ENCODE data around the gene BTNL9.
"Not testable (repeated sequence)": the region's sequence is repeated elsewhere in the genome, so short reads cannot be mapped to it uniquely, and the experiment has no call there.

The BTNL9 gene

DNA sequence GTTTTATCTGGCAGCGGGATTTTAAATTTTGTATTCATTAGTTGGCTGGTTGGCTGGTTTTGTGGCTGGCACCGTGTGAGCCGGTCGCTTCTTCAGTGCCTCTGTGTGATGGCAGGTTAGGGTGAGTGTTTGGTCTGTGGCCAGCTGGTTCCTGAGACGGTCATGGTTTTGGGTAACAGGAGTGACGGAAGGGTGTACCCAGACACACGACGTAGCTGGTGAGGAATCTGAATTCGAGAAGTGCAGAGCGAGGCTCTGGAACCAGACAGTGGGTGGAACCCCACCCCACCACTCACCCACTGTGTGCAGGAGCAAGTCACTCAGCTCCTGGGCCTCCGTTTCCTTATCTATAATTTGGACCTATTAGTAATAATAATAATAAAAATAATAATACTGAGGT is 2.7 kb downstream of the BTNL9 start:
- no peak for DNase-seq (ENCODE audit: low read depth, low spot score)

DNA sequence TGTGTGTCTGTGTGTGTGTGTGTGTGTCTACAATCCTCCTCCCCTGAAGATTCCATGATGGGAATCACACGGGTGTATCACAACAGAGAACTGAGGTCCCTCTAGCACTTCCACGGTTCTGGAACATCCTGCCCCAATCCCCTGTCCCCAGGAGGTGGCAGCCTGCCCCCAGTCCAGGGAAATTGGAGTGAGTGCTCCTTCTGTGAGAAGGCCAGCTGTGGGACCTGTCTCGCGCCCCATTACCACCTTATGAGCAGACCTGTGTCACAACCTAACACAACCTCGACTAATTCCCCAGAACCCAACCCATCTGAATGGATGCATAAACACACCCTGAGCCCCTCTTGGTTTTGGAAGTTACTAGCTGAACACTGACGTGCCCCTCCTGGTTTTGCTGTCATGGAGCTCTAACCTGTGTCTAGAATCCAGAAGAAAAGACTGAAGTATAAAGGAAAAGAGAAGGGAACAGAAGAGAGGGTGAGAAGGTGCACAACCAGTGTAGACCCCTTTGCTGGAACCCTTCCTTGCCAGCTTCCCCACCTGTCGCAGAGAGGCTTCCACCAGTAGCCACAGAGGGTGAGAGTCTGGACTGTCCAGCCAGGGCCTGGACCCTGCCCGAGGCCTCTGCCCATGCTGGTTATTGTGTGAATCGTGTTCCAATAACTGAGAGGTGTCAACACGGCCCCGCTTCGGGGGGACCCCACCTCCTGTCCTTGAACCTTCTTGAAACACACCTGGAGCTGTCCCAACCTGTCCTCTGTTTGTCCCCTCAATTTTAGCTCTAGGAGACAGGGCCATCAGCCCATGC is 3.4 kb downstream of the BTNL9 start:
- no peak for DNase-seq (ENCODE audit: low read depth, low spot score)

DNA sequence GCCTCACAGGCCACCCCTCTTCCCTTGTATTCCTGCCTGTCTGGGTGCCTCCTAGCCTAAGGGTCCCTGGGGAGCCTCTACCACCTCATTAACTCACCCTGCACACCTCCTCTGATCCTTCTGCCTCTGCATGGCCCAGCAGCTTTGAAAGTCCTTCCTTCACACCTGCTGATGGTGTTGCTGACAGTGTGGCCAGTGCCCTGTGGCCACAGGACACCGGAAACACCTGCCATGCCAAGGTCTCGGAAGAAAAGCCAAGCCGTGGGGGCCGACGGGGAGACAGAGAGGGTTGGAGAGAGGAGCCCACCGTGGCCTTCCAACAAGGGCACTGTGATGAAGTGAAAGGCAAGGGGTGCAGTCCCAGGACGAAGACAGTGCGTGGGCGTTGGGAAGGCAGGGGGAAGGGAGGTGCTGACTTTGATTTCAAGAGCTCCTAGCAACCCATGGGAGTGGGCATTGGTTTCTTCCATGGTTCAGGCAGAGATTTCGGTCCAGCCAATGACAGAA is 4.1 kb downstream of the BTNL9 start:
- no peak for DNase-seq (ENCODE audit: low read depth, low spot score)

DNA sequence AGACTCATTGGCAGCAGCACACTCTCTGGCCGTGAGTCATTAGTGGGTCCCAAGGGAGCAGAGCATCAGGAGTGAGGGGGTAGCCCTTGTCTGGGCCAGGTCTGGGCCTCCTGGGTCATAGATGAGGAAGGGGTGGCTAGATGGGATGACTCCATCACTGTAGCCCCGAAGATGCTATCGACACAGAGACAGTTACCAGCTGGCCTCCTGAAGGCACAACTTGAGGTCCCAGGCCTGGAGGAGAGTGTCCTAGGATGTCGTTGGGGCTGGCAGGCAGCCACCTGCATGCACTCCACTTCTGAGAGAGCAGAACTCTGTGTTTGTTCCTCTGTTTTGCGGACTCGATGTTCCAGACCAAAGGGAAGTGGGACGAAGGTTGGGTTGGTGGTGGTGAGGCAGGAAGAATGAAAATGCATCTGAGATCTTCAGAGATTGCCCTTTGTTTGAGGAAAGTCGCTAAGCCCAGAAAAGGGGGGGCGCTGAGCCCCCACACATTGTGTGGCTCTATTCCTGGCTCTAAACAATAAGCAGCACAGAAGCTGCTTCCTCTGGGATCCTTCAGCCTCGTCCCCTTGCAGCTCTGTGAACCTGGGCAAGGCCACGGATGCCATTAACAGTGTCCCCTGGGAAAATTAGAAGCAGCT is 4.7 kb downstream of the BTNL9 start:
- DNase-seq (ENCODE audit: low read depth, low spot score), result no peak

DNA sequence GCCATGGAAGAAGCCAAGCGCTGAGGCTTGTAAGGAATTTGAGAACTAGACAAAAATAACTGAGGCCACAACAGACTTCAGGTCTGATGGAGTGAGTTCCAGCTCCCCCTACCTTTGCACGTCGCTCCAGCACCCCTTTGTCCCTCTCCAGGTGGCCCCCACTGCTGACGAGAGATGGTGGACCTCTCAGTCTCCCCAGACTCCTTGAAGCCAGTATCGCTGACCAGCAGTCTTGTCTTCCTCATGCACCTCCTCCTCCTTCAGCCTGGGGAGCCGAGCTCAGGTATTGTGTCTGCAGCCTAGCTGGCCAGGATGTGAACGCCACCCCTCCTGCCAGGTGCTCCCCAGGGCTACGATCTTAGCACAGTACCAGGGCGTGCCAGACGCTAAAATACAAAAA is 5.2 kb downstream of the BTNL9 start:
- no peak for DNase-seq (ENCODE audit: low read depth, low spot score)

DNA sequence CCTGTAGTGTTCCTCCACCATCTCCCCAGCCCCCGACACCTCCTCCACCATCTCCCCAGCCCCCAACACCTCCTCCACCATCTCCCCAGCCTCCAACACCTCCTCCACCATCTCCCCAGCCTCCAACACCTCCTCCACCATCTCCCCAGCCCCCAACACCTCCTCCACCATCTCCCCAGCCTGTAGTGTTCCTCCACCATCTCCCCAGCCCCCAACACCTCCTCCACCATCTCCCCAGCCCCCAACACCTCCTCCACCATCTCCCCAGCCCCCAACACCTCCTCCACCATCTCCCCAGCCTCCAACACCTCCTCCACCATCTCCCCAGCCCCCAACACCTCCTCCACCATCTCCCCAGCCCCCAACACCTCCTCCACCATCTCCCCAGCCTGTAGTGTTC is 5.8 kb downstream of the BTNL9 start:
- not testable (repeated sequence) for DNase-seq (ENCODE audit: low read depth, low spot score)

DNA sequence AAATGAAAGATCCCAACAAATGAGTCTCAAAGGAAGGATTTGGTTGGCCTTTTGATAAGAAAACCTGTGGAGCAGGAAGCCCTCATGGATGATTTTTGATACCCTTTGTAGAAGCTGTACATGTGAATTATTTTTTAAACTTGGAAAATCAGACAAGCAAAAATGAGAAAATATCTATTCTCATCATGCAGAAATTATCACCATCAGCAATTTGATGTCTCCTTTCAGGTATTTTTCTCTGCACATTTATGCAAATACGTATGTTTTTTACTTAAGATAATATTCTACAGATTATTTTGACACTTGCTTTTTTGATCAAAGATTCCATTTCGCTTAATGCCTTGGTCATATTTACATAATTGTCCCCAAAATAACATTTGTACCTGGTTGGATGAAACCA is 7.2 kb downstream of the BTNL9 start:
- DNase-seq (ENCODE audit: low read depth, low spot score), result no peak

DNA sequence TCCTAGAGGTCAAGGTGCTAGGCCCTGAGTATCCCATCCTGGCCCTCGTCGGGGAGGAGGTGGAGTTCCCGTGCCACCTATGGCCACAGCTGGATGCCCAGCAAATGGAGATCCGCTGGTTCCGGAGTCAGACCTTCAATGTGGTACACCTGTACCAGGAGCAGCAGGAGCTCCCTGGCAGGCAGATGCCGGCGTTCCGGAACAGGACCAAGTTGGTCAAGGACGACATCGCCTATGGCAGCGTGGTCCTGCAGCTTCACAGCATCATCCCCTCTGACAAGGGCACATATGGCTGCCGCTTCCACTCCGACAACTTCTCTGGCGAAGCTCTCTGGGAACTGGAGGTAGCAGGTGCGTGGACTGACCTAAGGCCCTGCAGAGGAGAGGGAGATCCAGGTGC is 7.9 kb downstream of the BTNL9 start:
- DNase-seq (ENCODE audit: low read depth, low spot score), result no peak

DNA sequence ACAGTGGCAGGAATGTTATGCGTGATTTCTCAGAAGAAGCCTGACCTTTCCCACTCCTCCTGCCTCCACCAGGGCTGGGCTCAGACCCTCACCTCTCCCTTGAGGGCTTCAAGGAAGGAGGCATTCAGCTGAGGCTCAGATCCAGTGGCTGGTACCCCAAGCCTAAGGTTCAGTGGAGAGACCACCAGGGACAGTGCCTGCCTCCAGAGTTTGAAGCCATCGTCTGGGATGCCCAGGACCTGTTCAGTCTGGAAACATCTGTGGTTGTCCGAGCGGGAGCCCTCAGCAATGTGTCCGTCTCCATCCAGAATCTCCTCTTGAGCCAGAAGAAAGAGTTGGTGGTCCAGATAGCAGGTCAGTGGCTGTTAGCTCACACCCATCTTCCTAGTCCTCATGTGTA is 9.9 kb downstream of the BTNL9 start:
- no peak for DNase-seq (ENCODE audit: low read depth, low spot score)

DNA sequence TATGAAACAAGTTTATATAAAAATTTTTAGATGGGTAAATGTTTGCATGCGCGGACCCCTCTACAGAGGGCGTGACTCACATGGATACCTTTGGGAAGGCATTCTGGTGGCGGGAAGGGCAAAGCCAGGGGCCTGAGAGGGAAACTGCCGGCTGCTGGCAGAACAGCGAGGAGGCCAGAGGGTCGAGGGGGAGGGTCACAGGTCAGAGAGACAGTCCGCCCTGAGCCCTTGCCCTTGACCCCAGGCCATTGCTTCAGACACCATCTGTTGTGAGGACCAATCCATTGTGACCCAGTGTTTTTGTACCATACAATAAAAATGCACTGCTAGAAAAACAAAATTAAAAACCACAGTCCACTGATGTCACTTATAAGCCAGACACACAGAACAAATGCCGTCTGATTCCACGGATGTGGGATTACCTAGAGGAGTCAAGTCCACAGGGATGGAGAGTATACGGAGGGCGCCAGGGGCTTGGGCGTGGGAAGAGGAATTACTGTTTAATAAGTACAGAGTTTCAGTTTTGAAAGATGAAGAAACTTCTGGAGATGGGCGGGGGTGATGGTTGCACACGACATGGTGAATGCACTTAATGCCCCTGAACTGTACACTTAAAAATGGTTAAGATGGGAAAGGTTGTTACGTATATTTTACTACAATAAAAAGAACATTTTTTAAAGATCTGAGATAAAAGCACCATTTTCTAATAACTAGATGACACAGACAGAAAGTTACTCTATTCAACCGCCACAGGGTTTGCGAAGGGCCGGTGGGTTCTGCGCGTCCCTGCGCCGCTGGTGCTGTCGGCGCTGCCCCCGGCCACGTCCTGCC is 12.0 kb downstream of the BTNL9 start:
- DNase-seq (ENCODE audit: low read depth, low spot score), result no peak

DNA sequence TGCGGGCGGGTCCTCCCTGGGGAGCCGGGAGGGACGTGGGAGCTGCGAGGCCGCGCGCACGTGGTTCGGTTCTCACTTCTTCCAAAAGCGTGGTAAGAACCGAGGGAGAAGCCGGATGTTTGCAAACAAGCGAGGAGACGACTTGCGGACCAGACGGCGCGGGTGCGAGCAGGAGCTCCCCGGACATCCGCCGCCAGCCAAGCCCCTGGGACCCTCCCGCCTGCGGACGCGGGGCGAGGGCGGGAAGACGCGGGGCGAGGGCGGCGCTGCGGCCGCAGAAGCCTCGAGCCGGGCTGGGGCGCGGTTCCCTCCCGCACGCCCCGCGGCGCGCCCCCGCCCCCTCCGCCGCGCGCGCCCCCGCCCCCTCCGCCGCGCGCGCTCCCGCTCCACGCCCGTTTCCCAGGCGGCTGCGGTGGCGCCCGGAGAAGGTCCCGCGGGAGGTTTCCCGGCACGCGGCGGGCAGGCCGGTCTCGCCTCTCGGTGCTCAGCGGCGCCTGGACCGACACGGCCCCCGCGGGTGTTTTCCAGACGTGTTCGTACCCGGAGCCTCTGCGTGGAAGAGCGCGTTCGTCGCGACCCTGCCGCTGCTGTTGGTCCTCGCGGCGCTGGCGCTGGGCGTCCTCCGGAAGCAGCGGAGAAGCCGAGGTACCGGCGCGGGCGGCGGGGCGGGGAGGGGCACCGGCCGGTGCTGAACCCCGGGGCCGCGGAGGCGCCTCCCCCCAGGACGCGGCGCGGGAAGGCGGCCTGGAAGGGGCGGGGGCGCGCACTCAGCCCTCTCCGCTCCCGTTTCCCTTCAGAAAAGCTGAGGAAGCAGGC is 12.8 kb downstream of the BTNL9 start:
- DNase-seq (ENCODE audit: low read depth, low spot score), result no peak

DNA sequence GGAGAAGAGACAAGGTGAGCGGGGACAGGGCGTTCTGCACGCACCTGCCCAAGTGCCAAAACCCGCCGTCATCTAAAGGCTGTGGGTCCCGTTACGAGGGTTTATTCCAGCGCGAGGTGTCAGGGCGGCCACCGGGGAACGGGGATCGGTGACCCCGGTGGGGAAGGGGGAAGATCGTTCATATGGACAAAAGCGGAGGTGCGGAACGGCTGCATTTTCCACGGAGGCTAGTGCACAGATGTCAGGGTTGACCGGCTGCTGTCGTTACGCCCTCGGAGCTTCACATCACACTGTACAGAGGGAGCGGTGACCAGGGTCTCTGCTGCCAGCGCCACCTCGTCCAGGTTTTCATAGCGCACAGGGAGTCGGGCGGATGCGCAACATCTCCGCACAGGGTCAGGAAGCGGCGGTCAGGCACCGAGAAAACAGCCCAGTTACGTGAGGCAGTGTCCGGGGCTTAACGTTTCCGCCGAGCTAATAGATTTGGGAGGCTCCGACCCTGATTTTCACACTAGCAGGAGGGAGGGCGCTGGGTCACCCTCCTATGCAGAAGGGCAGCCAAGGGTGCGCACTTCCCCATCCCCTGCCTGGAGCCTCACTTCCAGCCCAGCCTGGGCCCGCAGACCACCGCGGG is 13.5 kb downstream of the BTNL9 start:
- DNase-seq (ENCODE audit: low read depth, low spot score), result no peak

DNA sequence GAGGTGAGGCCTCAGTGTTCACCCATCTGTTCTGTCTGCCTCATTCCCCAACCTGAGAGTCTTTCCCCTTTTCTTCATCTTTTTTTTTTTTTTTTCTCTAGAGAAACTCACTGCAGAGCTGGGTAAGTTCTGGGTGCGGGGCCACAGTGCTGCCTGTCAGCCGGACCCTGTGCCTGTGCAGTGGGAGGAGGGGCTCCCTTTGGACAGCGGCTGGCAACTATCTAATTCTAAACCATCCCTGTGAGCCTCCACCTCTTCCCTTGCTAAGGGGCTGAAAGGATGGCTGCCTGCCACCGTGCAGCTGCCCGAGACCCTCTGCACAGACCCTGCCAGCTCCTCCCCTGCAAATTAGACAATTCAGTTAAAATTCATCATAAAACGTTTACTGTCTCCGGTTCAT is 14.1 kb downstream of the BTNL9 start:
- no peak for DNase-seq (ENCODE audit: low read depth, low spot score)

DNA sequence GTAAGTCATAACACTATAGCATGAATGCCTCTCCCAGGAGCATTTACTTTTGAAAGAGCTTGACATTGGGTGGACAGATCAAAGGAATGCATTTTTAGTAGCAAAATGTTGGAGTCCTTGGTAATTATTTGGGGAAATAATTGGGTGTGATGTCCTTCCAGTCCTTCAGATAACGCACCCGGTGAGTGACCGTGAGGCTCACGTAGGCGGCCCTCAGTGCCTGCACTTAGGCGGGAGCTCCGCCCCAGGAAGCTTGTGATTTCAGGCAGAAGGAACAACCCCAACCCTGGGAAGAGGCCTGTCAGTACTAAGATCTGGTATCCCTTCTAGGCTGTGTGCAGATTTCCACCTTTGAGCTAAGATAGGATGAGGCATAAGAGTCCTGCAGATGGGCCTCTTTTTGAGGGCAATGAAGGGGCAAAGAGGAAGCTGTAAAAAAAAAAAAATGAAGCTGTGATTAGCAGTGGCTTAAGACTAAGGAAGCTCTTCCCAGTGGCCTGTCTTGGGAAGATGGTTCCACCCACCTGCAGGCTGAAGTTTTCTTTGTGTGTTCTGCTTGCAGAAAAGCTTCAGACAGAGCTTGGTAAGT is 14.9 kb downstream of the BTNL9 start:
- DNase-seq (ENCODE audit: low read depth, low spot score), result no peak

DNA sequence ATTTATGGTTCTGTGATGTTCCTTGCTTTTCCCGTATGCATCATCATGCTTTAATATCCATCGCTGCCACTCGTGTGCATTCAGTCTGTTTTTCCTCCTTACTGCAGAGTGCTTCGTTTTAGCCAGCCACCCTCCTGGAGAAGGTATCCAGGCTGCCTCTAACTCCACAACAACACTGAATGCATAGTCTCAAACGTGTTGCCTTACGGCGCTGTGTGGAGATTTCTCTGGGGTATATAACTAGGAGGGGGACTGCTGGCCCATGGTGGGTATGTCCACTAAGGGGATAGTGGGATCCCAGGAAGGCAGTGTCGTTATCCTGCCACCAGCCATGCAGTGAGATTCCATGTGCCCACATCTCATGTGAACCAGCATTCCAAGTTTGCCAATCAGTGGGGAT is 16.4 kb downstream of the BTNL9 start:
- DNase-seq (ENCODE audit: low read depth, low spot score), result no peak

DNA sequence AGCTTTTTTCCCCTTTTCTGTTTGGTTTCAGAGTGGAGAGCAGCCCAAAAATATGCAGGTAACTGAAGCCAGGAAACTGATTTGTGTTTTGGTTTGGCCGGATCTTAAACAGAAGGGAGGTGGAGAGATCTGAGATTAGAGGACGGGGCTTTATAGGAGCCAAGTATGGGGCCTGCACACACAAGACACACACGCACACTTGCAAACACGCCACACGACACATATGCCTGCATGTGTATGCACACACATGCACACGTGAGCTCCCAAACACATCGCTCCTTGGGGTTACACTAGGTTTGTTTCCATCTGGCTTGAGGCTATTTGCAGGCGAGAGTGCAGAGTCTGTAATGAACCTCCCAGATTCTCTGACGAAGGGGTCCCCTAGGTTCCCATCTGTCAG is 18.3 kb downstream of the BTNL9 start:
- DNase-seq (ENCODE audit: low read depth, low spot score), result no peak

DNA sequence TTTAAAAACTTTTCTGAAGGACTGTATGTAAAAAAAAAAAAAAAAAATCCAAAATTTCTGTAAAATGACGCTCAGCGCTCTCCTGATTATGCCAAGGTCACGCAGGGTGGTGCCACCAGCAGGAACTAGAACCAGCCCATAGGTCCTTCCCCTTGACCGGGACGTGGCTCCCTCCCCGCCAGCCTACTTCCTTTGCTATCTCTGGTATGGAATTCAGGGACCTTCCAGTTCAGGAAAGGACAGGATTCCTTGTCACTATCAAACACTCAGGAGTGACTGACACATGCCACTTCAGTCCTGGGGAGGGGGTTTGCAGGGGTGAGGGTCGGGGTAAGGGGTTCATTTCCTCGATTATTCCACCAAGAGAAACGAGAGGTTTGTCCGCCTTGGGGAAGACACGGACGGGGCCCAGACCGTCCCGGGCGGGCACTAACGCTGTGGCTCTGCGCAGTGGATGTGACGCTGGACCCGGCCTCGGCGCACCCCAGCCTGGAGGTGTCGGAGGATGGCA is 18.8 kb downstream of the BTNL9 start:
- DNase-seq (ENCODE audit: low read depth, low spot score), result no peak

DNA sequence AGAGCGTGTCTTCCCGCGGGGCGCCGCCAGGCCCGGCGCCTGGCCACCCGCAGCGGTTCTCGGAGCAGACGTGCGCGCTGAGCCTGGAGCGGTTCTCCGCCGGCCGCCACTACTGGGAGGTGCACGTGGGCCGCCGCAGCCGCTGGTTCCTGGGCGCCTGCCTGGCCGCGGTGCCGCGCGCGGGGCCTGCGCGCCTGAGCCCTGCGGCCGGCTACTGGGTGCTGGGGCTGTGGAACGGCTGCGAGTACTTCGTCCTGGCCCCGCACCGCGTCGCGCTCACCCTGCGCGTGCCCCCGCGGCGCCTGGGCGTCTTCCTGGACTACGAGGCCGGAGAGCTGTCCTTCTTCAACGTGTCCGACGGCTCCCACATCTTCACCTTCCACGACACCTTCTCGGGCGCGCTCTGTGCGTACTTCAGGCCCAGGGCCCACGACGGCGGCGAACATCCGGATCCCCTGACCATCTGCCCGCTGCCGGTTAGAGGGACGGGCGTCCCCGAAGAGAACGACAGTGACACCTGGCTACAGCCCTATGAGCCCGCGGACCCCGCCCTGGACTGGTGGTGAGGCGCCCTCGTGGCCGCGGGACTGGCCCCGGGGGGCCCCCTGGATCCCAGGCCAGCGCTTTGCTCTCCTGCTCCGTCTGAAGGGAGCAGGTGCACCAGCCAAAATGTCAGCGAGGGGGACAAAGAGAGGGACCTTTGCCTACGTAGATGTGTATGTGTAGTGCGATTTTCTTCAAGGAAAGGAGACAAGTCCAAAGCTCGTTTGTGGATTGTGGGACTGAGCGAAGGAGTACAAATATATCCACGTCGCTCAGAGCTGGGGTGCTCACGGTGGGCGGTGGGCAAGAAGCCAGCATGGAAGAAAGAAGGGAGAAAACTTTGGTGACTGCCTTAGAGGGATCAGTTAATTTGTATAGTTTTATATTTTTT is 19.5 kb downstream of the BTNL9 start:
- no peak for DNase-seq (ENCODE audit: low read depth, low spot score)

DNA sequence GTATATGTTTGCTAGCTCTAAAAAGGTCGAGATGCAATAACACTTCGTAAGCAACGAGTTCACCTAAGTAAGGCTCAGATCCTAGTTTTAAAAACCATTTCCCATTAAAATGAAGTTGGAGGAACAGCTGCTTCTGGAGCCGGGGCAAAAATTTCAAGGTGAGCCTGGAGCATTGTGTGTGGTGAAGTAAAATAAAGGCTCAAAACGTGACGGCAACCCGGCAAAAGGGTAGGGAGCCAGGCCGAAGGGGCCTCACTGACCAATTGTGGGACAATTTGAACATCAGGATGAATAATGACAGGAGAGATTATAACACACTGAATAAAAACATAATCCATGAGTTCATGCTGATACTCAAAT is 20.1 kb downstream of the BTNL9 start:
- no peak for DNase-seq (ENCODE audit: low read depth, low spot score)

Measured in activated naive CD8-positive, alpha-beta T cell treated with anti-CD3 and anti-CD28 coated beads, Interleukin-2, amount 50 U/mL, for 16 hours (primary cell).